ENCODE measurements around the gene MTURN.

- no peak for TF ChIP-seq CTCF (IDR thresholded peaks at IDR 0.05)
- TF ChIP-seq POLR2A (IDR thresholded peaks at IDR 0.05): no peak
Observed at GRCh38 chr7:30115709-30116297, 19.0 kb upstream of the MTURN start.

Measured in Peyer's patch (tissue), 4 donors.